Sigmoid colon (tissue), 7 donors: Measurements from ENCODE around the gene OR2F1. TPM values are rescaled to one million over a fixed set of nuclear protein-coding genes. Genes with fewer than 3 reads are reported as not detected.

Experiments
- DNase-seq: peaks from one replicate; pipeline ENCODE4 v3.0.0-alpha.2; 2019
- H3K27ac ChIP-seq, 4 donors: fragments of 200-600 bp; sonication (generic); one replicate each; pipeline ENCODE4 v1.5.1; 2016 to 2019; ENCODE audit warnings: mild to moderate bottlenecking in 1 of 4
- H3K27me3 ChIP-seq, 3 donors: fragments of 200-600 bp; sonication (generic); one replicate each; pipeline ENCODE4 v1.5.1; 2019; ENCODE audit warnings: mild to moderate bottlenecking in 1 of 3
- H3K36me3 ChIP-seq, 4 donors: fragments of 200-600 bp; sonication (generic); one replicate each; pipeline ENCODE4 v1.5.1; 2016 to 2019
- H3K4me1 ChIP-seq, 4 donors: fragments of 200-600 bp; sonication (generic); one replicate each; pipeline ENCODE4 v1.5.1; 2017 to 2019
- H3K4me3 ChIP-seq, 4 donors: fragments of 200-600 bp; sonication (generic); one replicate each; pipeline ENCODE4 v1.5.1; 2017 to 2019; ENCODE audit warnings: mild to moderate bottlenecking in 2 of 4, moderate library complexity in 1 of 4
- H3K9me3 ChIP-seq, 4 donors: fragments of 200-600 bp in 3 of 4; sonication (generic) in 3 of 4; one replicate each; pipeline versions ENCODE4 v1.5.1 to v1.6.1; 2013 to 2019
- CTCF ChIP-seq, 4 experiments: fragments of 450-650 bp in 3 of 4; fragments of 200-600 bp in 1 of 4; IDR thresholded peaks; one replicate each; pipeline ENCODE4 v1.5.1; 2016 to 2019; ENCODE audit warnings: antibody characterized with exemption in 4 of 4, mild to moderate bottlenecking in 3 of 4, moderate library complexity in 2 of 4
- EP300 ChIP-seq, 4 donors: sonication (generic); formaldehyde crosslinking; IDR thresholded peaks; one replicate each; pipeline ENCODE4 v1.6.1; 2017; ENCODE audit warnings: antibody characterized with exemption in 4 of 4
- POLR2A ChIP-seq, 2 donors: fragments of 450-650 bp; IDR thresholded peaks; one replicate each; pipeline ENCODE4 v1.6.1; 2016; ENCODE audit warnings: antibody characterized with exemption in 2 of 2, mild to moderate bottlenecking in 2 of 2, moderate library complexity in 2 of 2
- POLR2AphosphoS5 ChIP-seq, 4 donors: sonication (generic); formaldehyde crosslinking; IDR thresholded peaks; one replicate each; pipeline ENCODE4 v1.6.1; 2017; ENCODE audit warnings: antibody characterized with exemption in 4 of 4
- WGBS, 2 donors: extraction: QIAGEN DNeasy Blood & Tissue Kit; methylation state at CpG; one replicate each; pipeline ENCODE4 v1.1.7; 2013; 5-methylcytosine and 5-hydroxymethylcytosine counted together
- intact Hi-C: fragments of 100-400 bp; cut with DNase I; formaldehyde crosslinking; loops from one replicate; pipeline ENCODE4 v1.15.1; 2023
- polyA plus RNA-seq, 3 donors: library from polyadenylated mRNA; stranded (reverse); fragments of 200-250 nt; gene quantifications; one replicate each; pipeline ENCODE4 v1.2.3, GENCODE V29; 2013
- total RNA-seq, 4 donors: library from RNA; depleted of rRNA; stranded (reverse); fragments of >200 nt; gene quantifications; one replicate each; pipeline ENCODE4 v1.1.0, GENCODE V29; 2016
- donor health status: healthy with polysubstance abuse.
- donor health status: Bipolar disorder and iron deficiency.
- donor health status: healthy.

Gene OR2F1
- total and polyA plus RNA-seq, 7 donors: not detected

- WGBS, 2 donors: 15 to 55% methylated on average over 4 of the region's 4 CpGs
- Histone ChIP-seq H3K27me3 (no peaks in the 10 kb centered on the region), H3K27ac (no peak overlapping the region), H3K9me3 (no peaks in the 10 kb centered on the region), H3K4me1 (no peaks in the 10 kb centered on the region), H3K36me3 (no peaks in the 10 kb centered on the region), H3K4me3 (no peak overlapping the region)
- intact Hi-C loops: no loop called here
- no peak for TF ChIP-seq POLR2A (IDR thresholded peaks at IDR 0.05)
- TF ChIP-seq POLR2AphosphoS5 (IDR thresholded peaks at IDR 0.05): no peak
- TF ChIP-seq CTCF (IDR thresholded peaks at IDR 0.05): no peak
- no peak for TF ChIP-seq EP300 (IDR thresholded peaks at IDR 0.05)
- DNase-seq: no peak
Measured at GRCh38 chr7:143974459-143974858, 19.8 kb downstream of the OR2F1 start.

GRCh38 chr7:143975617-143976016 is 21.0 kb downstream of the OR2F1 start:
- 75 to 89% methylated on average over 1 of the region's 1 CpG for WGBS, 2 donors
- Histone ChIP-seq H3K27me3 (no peaks in the 10 kb centered on the region), H3K36me3 (no peaks in the 10 kb centered on the region), H3K4me3 (no peak overlapping the region), H3K9me3 (no peaks in the 10 kb centered on the region), H3K27ac (no peak overlapping the region), H3K4me1 (no peaks in the 10 kb centered on the region)
- no peak for DNase-seq
- intact Hi-C loops: no loop called here
- TF ChIP-seq POLR2A (IDR thresholded peaks at IDR 0.05): no peak
- no peak for TF ChIP-seq CTCF (IDR thresholded peaks at IDR 0.05)
- no peak for TF ChIP-seq EP300 (IDR thresholded peaks at IDR 0.05)
- TF ChIP-seq POLR2AphosphoS5 (IDR thresholded peaks at IDR 0.05): no peak

GRCh38 chr7:143978585-143978984 is 23.9 kb downstream of the OR2F1 start:
- H3K4me3 ChIP-seq: no peak overlapping the region
- H3K36me3 ChIP-seq: no peaks in the 10 kb centered on the region
- no peaks in the 10 kb centered on the region for H3K9me3 ChIP-seq
- H3K4me1 ChIP-seq: no peaks in the 10 kb centered on the region
- WGBS, 2 donors: 83 to 84% methylated on average over 2 of the region's 2 CpGs
- no peak overlapping the region for H3K27ac ChIP-seq
- TF ChIP-seq POLR2AphosphoS5 (IDR thresholded peaks at IDR 0.05) (no peak), EP300 (IDR thresholded peaks at IDR 0.05) (no peak), CTCF (IDR thresholded peaks at IDR 0.05) (no peak), POLR2A (IDR thresholded peaks at IDR 0.05) (no peak)
- H3K27me3 ChIP-seq: no peaks in the 10 kb centered on the region
- intact Hi-C loops: no loop called here
- no peak for DNase-seq

DNA sequence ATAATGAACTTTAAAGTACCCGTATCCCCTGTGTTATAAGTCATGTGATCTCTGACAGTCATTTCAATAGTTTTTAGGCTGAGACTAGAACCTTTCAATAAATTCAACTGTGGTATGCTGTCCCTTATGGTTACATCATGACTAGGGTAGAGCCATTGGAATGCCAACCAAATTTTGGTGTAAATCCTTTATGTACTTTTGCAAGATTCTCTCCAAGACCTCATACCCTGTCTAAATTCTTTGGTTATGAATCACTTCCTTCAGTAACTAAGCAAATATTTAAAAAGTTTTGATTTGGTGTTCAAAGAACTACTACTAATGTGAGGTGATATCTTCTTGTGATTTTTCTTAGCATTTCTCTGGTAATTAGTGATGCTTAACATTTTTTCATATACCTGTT is 24.7 kb downstream of the OR2F1 start:
- Histone ChIP-seq H3K4me3 (no peak overlapping the region), H3K27me3 (no peaks in the 10 kb centered on the region), H3K36me3 (no peaks in the 10 kb centered on the region), H3K4me1 (no peaks in the 10 kb centered on the region), H3K9me3 (no peaks in the 10 kb centered on the region), H3K27ac (no peak overlapping the region)
- DNase-seq: no peak
- no peak for TF ChIP-seq POLR2AphosphoS5 (IDR thresholded peaks at IDR 0.05)
- TF ChIP-seq EP300 (IDR thresholded peaks at IDR 0.05): no peak
- TF ChIP-seq CTCF (IDR thresholded peaks at IDR 0.05): no peak
- no peak for TF ChIP-seq POLR2A (IDR thresholded peaks at IDR 0.05)
- intact Hi-C loops: no loop called here
- 80 to 82% methylated on average over 1 of the region's 1 CpG for WGBS, 2 donors

DNA sequence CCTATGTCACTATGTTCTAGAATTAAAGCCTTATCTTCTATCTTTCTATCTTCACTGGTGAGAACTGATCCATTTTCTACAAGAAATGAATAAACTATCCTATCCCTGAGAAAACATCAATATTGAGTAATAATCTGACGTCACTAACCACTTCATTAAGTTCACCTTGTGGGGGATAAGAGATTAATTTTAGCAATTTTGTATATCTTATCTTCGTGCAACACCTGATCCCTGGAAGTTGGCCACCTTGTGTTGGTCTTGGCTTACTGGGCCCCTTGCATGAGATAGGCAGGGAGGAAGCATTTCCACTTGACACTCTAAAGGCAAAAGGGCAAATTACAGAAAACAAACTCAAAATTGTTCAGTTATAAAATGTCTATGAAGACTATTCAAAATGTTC is 25.4 kb downstream of the OR2F1 start:
- Histone ChIP-seq H3K9me3 (no peaks in the 10 kb centered on the region), H3K4me3 (no peak overlapping the region), H3K36me3 (no peaks in the 10 kb centered on the region), H3K4me1 (no peaks in the 10 kb centered on the region), H3K27ac (no peak overlapping the region), H3K27me3 (no peaks in the 10 kb centered on the region)
- TF ChIP-seq EP300 (IDR thresholded peaks at IDR 0.05): no peak
- no peak for TF ChIP-seq CTCF (IDR thresholded peaks at IDR 0.05)
- no peak for TF ChIP-seq POLR2AphosphoS5 (IDR thresholded peaks at IDR 0.05)
- no peak for TF ChIP-seq POLR2A (IDR thresholded peaks at IDR 0.05)
- DNase-seq: no peak
- intact Hi-C loops: no loop called here
- 75 to 80% methylated on average over 2 of the region's 2 CpGs for WGBS, 2 donors
